ENCODE results near the gene PSPN. TPM values are rescaled to one million over a fixed set of nuclear protein-coding genes. Genes with fewer than 3 reads are reported as not detected.

PSPN gene
- total RNA-seq, 2 experiments from 2014 or later: 0.81 to 0.85 TPM

GRCh38 chr19:6413721-6414643 lies 38.2 kb upstream of the PSPN start:
- no peak overlapping the region for H3K4me3 Mint-ChIP-seq
- Histone ChIP-seq H3K27me3 (ENCODE audit: control insufficient read depth in 1 of 2, insufficient read depth in 2 of 2, low read length in 2 of 2) (no peaks in the 10 kb centered on the region), H3K27ac (ENCODE audit: low read depth in 1 of 2, low read length in 2 of 2) (no peak overlapping the region), H3K36me3 (ENCODE audit: insufficient read depth, low read length) (peaks cover 50% of the 10 kb centered on the region), H3K9me3 (ENCODE audit: control insufficient read depth in 1 of 2, insufficient read depth in 1 of 2, low read length in 2 of 2) (no peaks in the 10 kb centered on the region), H3K4me1 (ENCODE audit: insufficient read depth, low read length) (no peaks in the 10 kb centered on the region), H3K4me3 (ENCODE audit: low read length) (no peak overlapping the region)
- DNase-seq: peak in 1 of 14 experiments; percentile 28
- H3K27ac Mint-ChIP-seq: no peak overlapping the region
- no peak for TF ChIP-seq CTCF (IDR thresholded peaks at IDR 0.05)
- intact Hi-C loops (cut with DNase I, micrococcal nuclease): no loop called here
- no peaks in the 10 kb centered on the region for H3K9me3 Mint-ChIP-seq
- CTCF ChIA-PET: no interaction called here
- no peak for ATAC-seq (ENCODE audit: poor library complexity)
- POLR2A ChIA-PET: no interaction called here
- H3K27me3 Mint-ChIP-seq: no peaks in the 10 kb centered on the region
- H3K36me3 Mint-ChIP-seq (ENCODE audit: low read depth): peaks cover 51% of the 10 kb centered on the region
- H3K4me1 Mint-ChIP-seq (ENCODE audit: low read depth): no peaks in the 10 kb centered on the region

DNA sequence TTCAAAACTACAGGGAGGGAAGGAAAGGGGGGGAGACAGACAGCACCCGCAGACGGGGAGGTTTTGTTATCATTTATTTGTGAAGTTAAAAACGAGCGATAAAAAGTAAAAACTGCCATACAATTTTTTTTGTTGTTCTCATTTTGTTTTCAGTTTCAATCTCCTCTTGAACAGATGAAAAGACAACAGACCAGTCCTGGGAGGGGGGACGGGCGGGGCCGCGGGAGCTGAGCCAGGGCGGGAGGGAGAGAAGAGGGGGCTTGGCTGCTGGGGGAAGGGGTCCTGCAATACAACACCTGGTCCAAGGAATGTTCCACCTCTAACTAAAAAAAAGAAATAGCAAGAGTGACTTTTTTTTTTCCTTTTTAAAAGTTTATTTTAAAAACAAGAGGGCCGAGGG lies 37.6 kb upstream of the PSPN start:
- Histone ChIP-seq H3K4me3 (ENCODE audit: low read length) (no peak overlapping the region), H3K36me3 (ENCODE audit: insufficient read depth, low read length) (peaks cover 43% of the 10 kb centered on the region), H3K27me3 (ENCODE audit: control insufficient read depth in 1 of 2, insufficient read depth in 2 of 2, low read length in 2 of 2) (no peaks in the 10 kb centered on the region), H3K27ac (ENCODE audit: low read depth in 1 of 2, low read length in 2 of 2) (no peak overlapping the region), H3K4me1 (ENCODE audit: insufficient read depth, low read length) (no peaks in the 10 kb centered on the region), H3K9me3 (ENCODE audit: control insufficient read depth in 1 of 2, insufficient read depth in 1 of 2, low read length in 2 of 2) (no peaks in the 10 kb centered on the region)
- DNase-seq: no peak
- no peak for ATAC-seq (ENCODE audit: poor library complexity)
- POLR2A ChIA-PET: no interaction called here
- no peaks in the 10 kb centered on the region for H3K4me1 Mint-ChIP-seq (ENCODE audit: low read depth)
- no peak overlapping the region for H3K4me3 Mint-ChIP-seq
- H3K9me3 Mint-ChIP-seq: no peaks in the 10 kb centered on the region
- no peak overlapping the region for H3K27ac Mint-ChIP-seq
- TF ChIP-seq CTCF (IDR thresholded peaks at IDR 0.05): no peak
- intact Hi-C loops (cut with DNase I, micrococcal nuclease): no loop called here
- peaks cover 44% of the 10 kb centered on the region for H3K36me3 Mint-ChIP-seq (ENCODE audit: low read depth)
- CTCF ChIA-PET: interaction anchor here (1.1 kb wide), 1 partner anchor 56 kb away, joined by 4 read pairs; no protein-coding TSS in a partner anchor
- no peaks in the 10 kb centered on the region for H3K27me3 Mint-ChIP-seq

- H3K36me3 ChIP-seq (ENCODE audit: insufficient read depth, low read length): peaks cover 36% of the 10 kb centered on the region
- no peaks in the 10 kb centered on the region for H3K4me1 ChIP-seq (ENCODE audit: insufficient read depth, low read length)
- POLR2A ChIA-PET: interaction anchor here (0.8 kb wide), 1 partner anchor 12 kb away, joined by 4 read pairs; the partner anchor contains the start of gene KHSRP
- ATAC-seq (ENCODE audit: poor library complexity) (peak; percentile 80), DNase-seq (peak; percentile 30 to 73 (median 43))
- no peaks in the 10 kb centered on the region for H3K9me3 ChIP-seq (ENCODE audit: control insufficient read depth in 1 of 2, insufficient read depth in 1 of 2, low read length in 2 of 2)
- H3K4me3 ChIP-seq (ENCODE audit: low read length): no peak overlapping the region
- peak; percentile 61 for TF ChIP-seq CTCF (IDR thresholded peaks at IDR 0.05)
- Mint-ChIP-seq H3K4me3 (no peak overlapping the region), H3K27ac (no peak overlapping the region), H3K36me3 (ENCODE audit: low read depth) (peaks cover 39% of the 10 kb centered on the region), H3K4me1 (ENCODE audit: low read depth) (no peaks in the 10 kb centered on the region), H3K27me3 (no peaks in the 10 kb centered on the region), H3K9me3 (no peaks in the 10 kb centered on the region)
- CTCF ChIA-PET: interaction anchor here (0.5 to 1.1 kb wide), 3 partner anchors 50 to 194 kb away, joined by 3 to 4 read pairs (median 3); no protein-coding TSS in a partner anchor
- no peaks in the 10 kb centered on the region for H3K27me3 ChIP-seq (ENCODE audit: control insufficient read depth in 1 of 2, insufficient read depth in 2 of 2, low read length in 2 of 2)
- no peak overlapping the region for H3K27ac ChIP-seq (ENCODE audit: low read depth in 1 of 2, low read length in 2 of 2)
- intact Hi-C loops (cut with DNase I, micrococcal nuclease): no loop called here
Measured at GRCh38 chr19:6412447-6413091, 36.8 kb upstream of the PSPN start.

Data from CD4-positive, alpha-beta T cell (primary cell).